ENCODE data around the gene ASNS. TPM values are rescaled to one million over a fixed set of nuclear protein-coding genes. Genes with fewer than 3 reads are reported as not detected.

The ASNS gene
- total and polyA plus RNA-seq, 2 donors from 2014 or later: 15.7 to 34.1 TPM

DNA sequence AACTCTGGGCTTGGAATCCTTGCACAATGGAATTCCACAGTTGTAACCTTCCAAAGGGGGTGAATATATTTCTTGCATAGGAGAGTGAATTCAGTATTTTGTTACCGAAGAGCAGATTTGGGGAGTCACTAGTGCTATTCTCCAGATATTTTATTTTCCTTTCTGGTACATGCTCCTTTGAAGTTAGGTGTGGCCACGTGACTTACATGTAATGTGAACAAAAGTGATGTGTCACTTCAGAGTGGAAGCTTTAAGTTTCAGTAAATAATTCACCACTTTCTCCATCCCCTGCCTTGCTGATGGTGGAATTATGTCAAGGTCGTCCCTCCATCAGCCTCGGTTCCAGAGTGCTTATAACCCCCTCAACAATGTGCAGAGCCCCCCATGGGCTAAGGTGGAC, 25.3 kb downstream of the ASNS start:
- TF ChIP-seq, protein P1, sequence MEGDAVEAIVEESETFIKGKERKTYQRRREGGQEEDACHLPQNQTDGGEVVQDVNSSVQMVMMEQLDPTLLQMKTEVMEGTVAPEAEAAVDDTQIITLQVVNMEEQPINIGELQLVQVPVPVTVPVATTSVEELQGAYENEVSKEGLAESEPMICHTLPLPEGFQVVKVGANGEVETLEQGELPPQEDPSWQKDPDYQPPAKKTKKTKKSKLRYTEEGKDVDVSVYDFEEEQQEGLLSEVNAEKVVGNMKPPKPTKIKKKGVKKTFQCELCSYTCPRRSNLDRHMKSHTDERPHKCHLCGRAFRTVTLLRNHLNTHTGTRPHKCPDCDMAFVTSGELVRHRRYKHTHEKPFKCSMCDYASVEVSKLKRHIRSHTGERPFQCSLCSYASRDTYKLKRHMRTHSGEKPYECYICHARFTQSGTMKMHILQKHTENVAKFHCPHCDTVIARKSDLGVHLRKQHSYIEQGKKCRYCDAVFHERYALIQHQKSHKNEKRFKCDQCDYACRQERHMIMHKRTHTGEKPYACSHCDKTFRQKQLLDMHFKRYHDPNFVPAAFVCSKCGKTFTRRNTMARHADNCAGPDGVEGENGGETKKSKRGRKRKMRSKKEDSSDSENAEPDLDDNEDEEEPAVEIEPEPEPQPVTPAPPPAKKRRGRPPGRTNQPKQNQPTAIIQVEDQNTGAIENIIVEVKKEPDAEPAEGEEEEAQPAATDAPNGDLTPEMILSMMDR (IDR thresholded peaks at IDR 0.05; ENCODE audit: borderline replicate concordance, extremely low read depth, insufficient read depth): no peak
- H3K27ac ChIP-seq (ENCODE audit: low read depth in 2 of 2, low read length in 2 of 2): no peak overlapping the region
- peaks cover 0 to 3% (median 0%) of the 10 kb centered on the region in 3 donors for H3K36me3 ChIP-seq (ENCODE audit: control insufficient read depth in 2 of 3, insufficient read depth in 3 of 3, low read length in 3 of 3)
- intact Hi-C loops (cut with DNase I): loop anchor here (10.0 kb wide), 1 partner anchor 342 kb away; no protein-coding TSS in a partner anchor
- no peak overlapping the region for H3K4me3 ChIP-seq (ENCODE audit: low read length in 3 of 3)
- no peaks in the 10 kb centered on the region for H3K9me3 ChIP-seq (ENCODE audit: control insufficient read depth in 2 of 3, insufficient read depth in 1 of 3, low read length in 3 of 3)
- FAIRE-seq (no peak), DNase-seq (no peak)
- H3K4me1 ChIP-seq (ENCODE audit: control insufficient read depth in 2 of 3, insufficient read depth in 2 of 3, low read depth in 1 of 3, low read length in 3 of 3): no peaks in the 10 kb centered on the region
- no peak overlapping the region for H3K9ac ChIP-seq (ENCODE audit: low read length in 3 of 3)
- H3K27me3 ChIP-seq (ENCODE audit: control insufficient read depth, insufficient read depth, low read length): no peaks in the 10 kb centered on the region

DNA sequence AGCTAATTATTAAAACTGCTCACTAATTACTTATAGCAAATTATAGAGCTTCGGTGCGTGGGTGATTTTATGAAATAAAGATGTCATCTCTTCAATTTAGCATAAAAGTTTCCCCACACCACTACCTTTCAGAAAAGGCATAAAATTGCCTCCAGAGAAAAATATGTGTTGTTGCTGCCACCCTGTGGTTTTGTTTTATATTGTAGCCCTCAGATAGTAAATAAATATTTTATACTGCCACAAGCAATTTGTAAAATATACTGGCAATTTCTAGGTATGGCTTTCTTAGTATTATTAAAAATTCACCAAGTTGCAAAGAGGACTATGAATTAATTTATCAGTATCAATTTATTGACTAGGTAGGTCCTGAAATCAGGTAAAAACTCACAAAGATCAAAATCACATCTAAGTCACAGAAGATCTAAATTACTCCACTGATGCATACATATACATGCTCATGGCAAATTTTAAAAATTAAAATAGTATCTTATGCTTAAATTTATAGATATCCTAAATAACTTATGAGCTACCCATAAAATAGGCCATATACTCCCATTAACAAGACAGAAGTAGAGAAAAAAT, 26.5 kb downstream of the ASNS start:
- FAIRE-seq (peak; percentile 54), DNase-seq (peak in 2 of 5 donors; percentile 53 to 54)
- intact Hi-C loops (cut with DNase I): loop anchor here (10.0 kb wide), 1 partner anchor 341 kb away; no protein-coding TSS in a partner anchor

DNA sequence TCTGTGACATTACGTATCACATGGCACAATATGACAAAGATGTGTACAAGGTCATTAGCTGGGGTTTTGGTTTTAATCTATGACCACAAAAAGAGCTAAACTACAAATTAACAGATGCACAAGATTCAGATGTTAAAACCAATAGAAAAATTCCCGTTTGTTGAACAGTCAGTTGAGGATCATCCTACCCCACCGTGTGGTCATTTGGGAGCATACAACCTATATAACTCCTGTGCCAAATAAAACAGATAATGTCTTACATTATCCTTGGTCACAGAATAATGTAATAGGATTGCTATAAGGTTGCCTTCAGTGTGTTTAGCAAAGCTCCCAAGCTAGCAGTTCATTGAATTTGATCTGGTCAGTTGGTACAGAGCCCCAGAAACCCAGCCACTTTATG, 28.2 kb downstream of the ASNS start:
- no peaks in the 10 kb centered on the region for H3K4me1 ChIP-seq (ENCODE audit: control insufficient read depth in 2 of 3, insufficient read depth in 2 of 3, low read depth in 1 of 3, low read length in 3 of 3)
- H3K9ac ChIP-seq (ENCODE audit: low read length in 3 of 3): no peak overlapping the region
- FAIRE-seq: no peak
- no peak overlapping the region for H3K27ac ChIP-seq (ENCODE audit: low read depth in 2 of 2, low read length in 2 of 2)
- H3K36me3 ChIP-seq (ENCODE audit: control insufficient read depth in 2 of 3, insufficient read depth in 3 of 3, low read length in 3 of 3): no peaks in the 10 kb centered on the region
- H3K4me3 ChIP-seq (ENCODE audit: low read length in 3 of 3): no peak overlapping the region
- intact Hi-C loops (cut with DNase I): loop anchor here (10.0 kb wide), 1 partner anchor 339 kb away; no protein-coding TSS in a partner anchor
- H3K27me3 ChIP-seq (ENCODE audit: control insufficient read depth, insufficient read depth, low read length): no peaks in the 10 kb centered on the region
- TF ChIP-seq, protein P1 (IDR thresholded peaks at IDR 0.05; ENCODE audit: borderline replicate concordance, extremely low read depth, insufficient read depth): no peak
- no peaks in the 10 kb centered on the region for H3K9me3 ChIP-seq (ENCODE audit: control insufficient read depth in 2 of 3, insufficient read depth in 1 of 3, low read length in 3 of 3)
- no peak for DNase-seq

More for the DNA sequence above, 26.5 kb downstream of the ASNS start:
- no peaks in the 10 kb centered on the region for H3K9me3 ChIP-seq (ENCODE audit: control insufficient read depth in 2 of 3, insufficient read depth in 1 of 3, low read length in 3 of 3)
- no peak overlapping the region for H3K4me3 ChIP-seq (ENCODE audit: low read length in 3 of 3)
- H3K27me3 ChIP-seq (ENCODE audit: control insufficient read depth, insufficient read depth, low read length): no peaks in the 10 kb centered on the region
- TF ChIP-seq, protein P1 (IDR thresholded peaks at IDR 0.05; ENCODE audit: borderline replicate concordance, extremely low read depth, insufficient read depth): peak; percentile 21
- no peak overlapping the region for H3K27ac ChIP-seq (ENCODE audit: low read depth in 2 of 2, low read length in 2 of 2)
- no peak overlapping the region for H3K9ac ChIP-seq (ENCODE audit: low read length in 3 of 3)
- H3K36me3 ChIP-seq (ENCODE audit: control insufficient read depth in 2 of 3, insufficient read depth in 3 of 3, low read length in 3 of 3): no peaks in the 10 kb centered on the region
- H3K4me1 ChIP-seq (ENCODE audit: control insufficient read depth in 2 of 3, insufficient read depth in 2 of 3, low read depth in 1 of 3, low read length in 3 of 3): no peaks in the 10 kb centered on the region
